A673 (cell line): ENCODE data around the gene COL8A1.

Experiments
- EZH2 ChIP-seq: fragments of 200-600 bp; sonication (generic); IDR thresholded peaks from 2 replicates; pipeline ENCODE4 v1.6.1; 2017; ENCODE audit warnings: borderline replicate concordance, low read depth, mild to moderate bottlenecking, mixed read lengths, antibody characterized with exemption, low read length; ENCODE audit not compliant: poor library complexity, severe bottlenecking
- TF ChIP-seq, protein P1 (sequence below): fragments of 300-800, 200-600 bp; sonication (generic); conservative IDR thresholded peaks from 2 replicates; pipeline ENCODE4 v1.5.1; 2017; ENCODE audit warnings: low read depth, mild to moderate bottlenecking, antibody characterized with exemption, low read length, moderate library complexity, mixed read lengths

DNA sequence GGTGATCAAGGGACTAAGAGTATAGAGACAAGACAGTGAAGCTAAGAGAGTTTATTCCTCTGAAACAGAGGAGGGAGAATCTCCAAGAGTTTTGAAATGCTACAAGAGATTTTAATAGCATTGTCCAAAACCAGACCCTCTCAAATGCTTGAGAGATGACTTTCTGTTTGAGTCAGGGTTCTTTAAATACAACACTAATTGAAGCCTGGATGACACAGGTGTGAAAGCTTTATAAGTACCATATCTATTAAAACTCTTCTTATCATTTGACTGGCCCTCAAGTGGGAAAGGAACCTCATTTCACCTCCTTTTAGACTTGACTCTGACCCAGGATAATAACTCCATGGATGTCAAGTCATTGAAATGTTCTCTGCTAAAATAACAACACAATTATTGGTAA, 5.6 kb downstream of the COL8A1 start:
- no peak for TF ChIP-seq EZH2
- TF ChIP-seq, protein P1, sequence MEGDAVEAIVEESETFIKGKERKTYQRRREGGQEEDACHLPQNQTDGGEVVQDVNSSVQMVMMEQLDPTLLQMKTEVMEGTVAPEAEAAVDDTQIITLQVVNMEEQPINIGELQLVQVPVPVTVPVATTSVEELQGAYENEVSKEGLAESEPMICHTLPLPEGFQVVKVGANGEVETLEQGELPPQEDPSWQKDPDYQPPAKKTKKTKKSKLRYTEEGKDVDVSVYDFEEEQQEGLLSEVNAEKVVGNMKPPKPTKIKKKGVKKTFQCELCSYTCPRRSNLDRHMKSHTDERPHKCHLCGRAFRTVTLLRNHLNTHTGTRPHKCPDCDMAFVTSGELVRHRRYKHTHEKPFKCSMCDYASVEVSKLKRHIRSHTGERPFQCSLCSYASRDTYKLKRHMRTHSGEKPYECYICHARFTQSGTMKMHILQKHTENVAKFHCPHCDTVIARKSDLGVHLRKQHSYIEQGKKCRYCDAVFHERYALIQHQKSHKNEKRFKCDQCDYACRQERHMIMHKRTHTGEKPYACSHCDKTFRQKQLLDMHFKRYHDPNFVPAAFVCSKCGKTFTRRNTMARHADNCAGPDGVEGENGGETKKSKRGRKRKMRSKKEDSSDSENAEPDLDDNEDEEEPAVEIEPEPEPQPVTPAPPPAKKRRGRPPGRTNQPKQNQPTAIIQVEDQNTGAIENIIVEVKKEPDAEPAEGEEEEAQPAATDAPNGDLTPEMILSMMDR: no peak
